ENCODE results near the gene CSTA.

The CSTA gene

GRCh38 chr3:122382888-122383666 lies 58.0 kb downstream of the CSTA start, which contains the start of gene MIX23:
TSS of gene MIX23 (minus strand) at chr3:122383231. CDS start at chr3:122383224, 7 bp downstream.
- DNase-seq, result peak; percentile 84

DNA sequence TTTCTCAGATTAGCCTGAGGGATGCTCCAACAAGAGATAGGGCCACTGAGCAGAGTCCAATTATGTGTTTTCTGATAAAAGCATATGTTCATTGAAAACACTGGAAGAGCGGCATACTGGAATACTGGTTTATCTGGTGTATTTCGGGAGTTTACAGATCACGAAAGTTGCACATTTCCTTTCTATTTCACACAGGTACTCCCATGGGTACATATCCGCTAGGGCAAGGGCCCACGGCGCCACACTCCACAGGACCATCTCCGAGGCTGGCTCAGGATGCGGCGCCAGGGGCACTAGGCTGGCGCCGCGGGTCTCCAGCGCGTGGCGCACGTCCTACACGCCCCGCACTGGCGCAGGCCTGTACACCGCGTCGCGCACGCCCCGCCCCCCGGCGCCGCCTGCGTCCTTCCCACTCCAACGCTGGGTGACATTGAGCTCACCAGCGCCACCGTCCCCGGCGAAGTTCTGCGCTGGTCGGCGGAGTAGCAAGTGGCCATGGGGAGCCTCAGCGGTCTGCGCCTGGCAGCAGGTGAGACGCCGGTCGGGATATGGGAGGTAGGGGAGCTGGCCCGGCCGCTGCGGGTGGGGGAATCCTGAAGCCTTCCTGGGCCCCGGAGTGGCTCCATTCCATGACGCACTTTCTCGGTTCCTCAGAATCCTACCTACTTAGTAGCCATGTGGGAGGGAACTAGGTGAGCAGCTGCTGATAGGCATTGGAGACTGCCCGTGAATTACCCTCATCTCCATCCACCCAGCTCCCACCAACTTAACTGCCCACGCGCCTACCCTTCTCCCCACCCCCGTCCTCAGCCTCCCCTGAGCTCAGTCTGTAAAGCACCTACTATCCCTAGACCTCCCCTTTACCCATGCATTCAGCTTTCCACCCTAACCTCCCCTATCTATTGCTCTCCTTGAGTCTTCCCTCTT lies 59.0 kb downstream of the CSTA start, which contains the start of gene FAM162A:
Gene FAM162A (plus strand): TSS at position 412 of the 927 bp plus-strand sequence. CDS start 84 bp downstream, at position 496.
- peak; percentile 95 for DNase-seq

- DNase-seq, result no peak
Observed at GRCh38 chr3:122387709-122388108, 62.7 kb downstream of the CSTA start.

DNA sequence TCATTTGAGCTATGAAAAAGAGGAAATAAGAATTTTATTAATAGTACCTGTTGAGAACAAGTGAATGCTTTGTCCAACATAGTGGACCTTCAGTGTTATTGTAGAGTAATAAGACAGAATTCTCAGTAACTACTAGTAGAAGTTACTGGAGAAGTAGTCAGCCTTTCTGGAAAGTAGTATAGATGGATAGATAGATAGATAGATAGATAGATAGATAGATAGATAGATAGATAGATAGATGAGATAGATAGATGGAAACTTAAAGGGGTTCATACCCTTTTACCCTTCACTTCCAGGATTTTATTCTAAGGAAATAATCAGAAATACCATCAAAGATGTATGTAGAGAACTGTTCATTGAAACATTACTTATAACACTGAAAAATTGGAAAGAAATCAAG lies 64.1 kb downstream of the CSTA start:
- no peak for DNase-seq

DNA sequence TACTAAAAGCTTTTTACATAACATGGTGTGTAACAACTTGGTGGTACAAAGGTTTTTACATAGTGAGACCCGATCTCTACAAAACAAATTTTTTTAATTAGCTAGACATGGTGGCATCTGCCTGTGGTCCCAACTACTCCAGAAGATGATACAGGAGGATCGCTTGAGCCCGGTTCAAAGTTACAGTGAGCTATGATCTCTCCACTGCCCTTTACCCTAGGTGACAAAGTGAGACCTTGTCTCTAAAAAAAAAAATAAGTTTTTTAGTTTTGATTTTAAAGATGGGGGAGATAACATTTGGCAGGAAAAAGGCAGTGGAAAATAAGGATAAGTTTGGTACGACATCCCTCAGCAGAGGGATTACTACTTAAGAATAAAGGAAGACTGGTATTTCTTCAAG lies 64.8 kb downstream of the CSTA start:
- no peak for DNase-seq

DNA sequence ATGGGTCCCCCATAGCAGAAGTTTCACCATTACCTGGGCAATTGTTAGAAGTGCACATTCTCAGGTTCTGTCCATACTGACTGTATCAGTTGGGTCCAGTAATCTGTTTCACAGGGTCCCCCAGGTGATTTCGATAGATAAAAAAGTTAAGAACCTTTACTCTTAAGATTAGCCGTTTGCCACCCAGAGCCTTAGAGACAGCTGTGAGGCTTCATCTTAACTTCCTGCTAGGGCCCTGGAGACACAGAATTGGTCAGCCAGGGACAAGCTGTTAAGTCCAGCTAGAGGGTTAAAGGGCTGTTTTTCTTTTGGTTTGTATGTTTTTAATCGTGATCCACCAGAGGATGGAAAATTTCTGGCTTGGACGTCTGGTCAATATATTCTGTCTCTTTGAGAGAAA lies 65.6 kb downstream of the CSTA start:
- no peak for DNase-seq
